Upper lobe of right lung (tissue), 1 donor: ENCODE results near the gene SPEM2. TPM values are rescaled to one million over a fixed set of nuclear protein-coding genes. Genes with fewer than 3 reads are reported as not detected.
A peak's percentile ranks its signal among the peaks of the same experiment; 100 is the strongest.

Experiments
- ATAC-seq: fragments of 200-7000 bp; cut with Tn5 transposase; one replicate; pipeline ENCODE4 v1.9.1; 2020; ENCODE audit warnings: mild to moderate bottlenecking, moderate library complexity
- DNase-seq: peaks from one replicate; pipeline ENCODE4 v3.0.0-alpha.2; 2020
- H3K27ac ChIP-seq: fragments of 200-600 bp; one replicate; pipeline ENCODE4 v1.8.0; 2022
- H3K27me3 ChIP-seq: fragments of 200-600 bp; one replicate; pipeline ENCODE4 v1.8.0; 2022; ENCODE audit warnings: mild to moderate bottlenecking
- H3K36me3 ChIP-seq: fragments of 200-600 bp; one replicate; pipeline ENCODE4 v1.8.0; 2022
- H3K4me1 ChIP-seq: fragments of 200-600 bp; one replicate; pipeline ENCODE4 v1.8.0; 2022
- H3K4me3 ChIP-seq: fragments of 200-600 bp; one replicate; pipeline ENCODE4 v1.8.0; 2022; ENCODE audit warnings: mild to moderate bottlenecking
- H3K9me3 ChIP-seq: fragments of 200-600 bp; one replicate; pipeline ENCODE4 v1.8.0; 2022
- intact Hi-C: fragments of 100-400 bp; cut with DNase I; formaldehyde crosslinking; loops from one replicate; pipeline ENCODE4 v1.11.0; 2022
- total RNA-seq: library from RNA; stranded (reverse); fragmentation: NEBNext Ultra II Directional; extraction: Animal tissue kit (Norgen Biotek cat#: 25700); gene quantifications from one replicate; pipeline ENCODE4 v1.2.1, GENCODE V29; 2021
- TF ChIP-seq, protein P1 (sequence below): fragments of 200-600 bp; IDR thresholded peaks from one replicate; pipeline ENCODE4 v1.8.0; 2022; ENCODE audit warnings: antibody characterized with exemption
- donor health status: DM: no; HTN: yes; CAD: no; lungs with severe emphysema.

SPEM2 gene
- total RNA-seq, 1 donor from 2014 or later: not detected

DNA sequence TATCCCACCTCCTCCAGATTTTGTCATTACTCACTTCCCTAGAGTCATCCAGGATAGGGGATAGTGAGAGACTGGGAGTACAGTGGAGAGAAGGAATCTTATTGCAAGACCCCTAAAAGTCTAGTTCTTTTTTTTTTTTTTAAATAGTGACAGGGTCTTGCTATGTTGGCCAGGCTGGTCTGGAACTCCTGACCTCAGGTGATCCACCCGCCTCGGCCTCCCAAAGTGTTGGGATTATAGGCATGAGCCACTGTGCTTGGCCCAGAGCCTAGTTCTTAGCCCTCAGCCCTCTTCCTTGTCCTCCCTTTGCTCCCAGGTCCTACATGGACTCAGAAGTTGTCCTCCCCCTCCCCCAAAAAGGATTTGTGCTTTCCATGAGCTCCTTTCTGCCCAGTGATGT lies 16.7 kb downstream of the SPEM2 start:
- intact Hi-C loops: no loop called here
- peaks cover 40% of the 10 kb centered on the region for H3K27me3 ChIP-seq
- no peak overlapping the region for H3K27ac ChIP-seq
- peaks cover 35% of the 10 kb centered on the region for H3K4me1 ChIP-seq
- H3K9me3 ChIP-seq: no peaks in the 10 kb centered on the region
- no peak overlapping the region for H3K4me3 ChIP-seq
- no peaks in the 10 kb centered on the region for H3K36me3 ChIP-seq
- ATAC-seq (no peak), DNase-seq (no peak)
- TF ChIP-seq, protein P1, sequence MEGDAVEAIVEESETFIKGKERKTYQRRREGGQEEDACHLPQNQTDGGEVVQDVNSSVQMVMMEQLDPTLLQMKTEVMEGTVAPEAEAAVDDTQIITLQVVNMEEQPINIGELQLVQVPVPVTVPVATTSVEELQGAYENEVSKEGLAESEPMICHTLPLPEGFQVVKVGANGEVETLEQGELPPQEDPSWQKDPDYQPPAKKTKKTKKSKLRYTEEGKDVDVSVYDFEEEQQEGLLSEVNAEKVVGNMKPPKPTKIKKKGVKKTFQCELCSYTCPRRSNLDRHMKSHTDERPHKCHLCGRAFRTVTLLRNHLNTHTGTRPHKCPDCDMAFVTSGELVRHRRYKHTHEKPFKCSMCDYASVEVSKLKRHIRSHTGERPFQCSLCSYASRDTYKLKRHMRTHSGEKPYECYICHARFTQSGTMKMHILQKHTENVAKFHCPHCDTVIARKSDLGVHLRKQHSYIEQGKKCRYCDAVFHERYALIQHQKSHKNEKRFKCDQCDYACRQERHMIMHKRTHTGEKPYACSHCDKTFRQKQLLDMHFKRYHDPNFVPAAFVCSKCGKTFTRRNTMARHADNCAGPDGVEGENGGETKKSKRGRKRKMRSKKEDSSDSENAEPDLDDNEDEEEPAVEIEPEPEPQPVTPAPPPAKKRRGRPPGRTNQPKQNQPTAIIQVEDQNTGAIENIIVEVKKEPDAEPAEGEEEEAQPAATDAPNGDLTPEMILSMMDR: no peak

DNA sequence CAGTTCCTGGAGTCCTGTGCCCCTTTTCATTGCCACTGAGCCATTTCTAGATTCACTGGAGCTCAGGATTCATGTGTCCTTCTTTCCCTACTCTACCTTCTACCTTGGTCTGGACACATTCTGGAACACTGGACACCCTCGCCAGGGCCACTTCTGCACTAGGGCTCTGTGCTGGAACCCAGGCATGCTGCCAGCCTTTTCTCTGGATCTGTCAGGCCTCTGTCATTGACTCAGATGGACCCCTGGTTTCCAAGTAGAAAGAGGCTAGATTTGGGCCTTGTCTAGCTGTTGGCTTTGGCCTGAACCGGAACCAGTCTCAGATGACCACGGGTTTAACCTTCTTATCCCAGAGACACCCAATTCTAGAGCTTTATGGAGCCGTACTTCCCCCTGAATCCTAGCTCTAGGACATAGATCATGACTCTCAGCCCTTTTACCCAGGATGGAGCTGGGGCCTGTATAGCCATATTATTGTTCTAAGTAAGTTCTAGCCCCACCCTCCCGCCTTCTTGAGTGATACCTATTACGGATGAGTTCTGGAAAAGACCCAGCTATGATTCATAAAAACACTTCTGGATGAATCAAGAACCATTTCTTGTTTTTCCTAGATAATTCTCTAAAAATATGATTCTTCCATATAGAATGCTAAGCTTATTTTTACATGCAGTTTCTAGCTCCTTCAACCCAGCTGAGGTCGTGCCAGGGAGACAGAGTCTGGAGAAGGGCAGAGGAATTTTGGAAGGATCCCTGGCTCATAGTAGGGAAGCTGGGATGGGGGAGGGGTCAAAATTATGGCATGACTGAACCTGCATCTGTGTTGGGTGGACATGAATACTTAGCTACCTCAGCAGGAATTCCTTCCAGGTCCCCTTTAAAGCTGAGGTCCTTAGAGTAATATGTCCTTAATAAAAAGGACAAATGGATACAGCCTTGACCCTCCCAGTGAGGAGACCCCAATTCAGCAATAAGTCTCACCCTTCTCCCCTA lies 18.4 kb downstream of the SPEM2 start:
- no peaks in the 10 kb centered on the region for H3K9me3 ChIP-seq
- no peak overlapping the region for H3K4me3 ChIP-seq
- peaks cover 20% of the 10 kb centered on the region for H3K4me1 ChIP-seq
- ATAC-seq: no peak
- intact Hi-C loops: no loop called here
- H3K27ac ChIP-seq: no peak overlapping the region
- H3K27me3 ChIP-seq: peaks cover 43% of the 10 kb centered on the region
- no peaks in the 10 kb centered on the region for H3K36me3 ChIP-seq
- TF ChIP-seq, protein P1: no peak
- no peak for DNase-seq

DNA sequence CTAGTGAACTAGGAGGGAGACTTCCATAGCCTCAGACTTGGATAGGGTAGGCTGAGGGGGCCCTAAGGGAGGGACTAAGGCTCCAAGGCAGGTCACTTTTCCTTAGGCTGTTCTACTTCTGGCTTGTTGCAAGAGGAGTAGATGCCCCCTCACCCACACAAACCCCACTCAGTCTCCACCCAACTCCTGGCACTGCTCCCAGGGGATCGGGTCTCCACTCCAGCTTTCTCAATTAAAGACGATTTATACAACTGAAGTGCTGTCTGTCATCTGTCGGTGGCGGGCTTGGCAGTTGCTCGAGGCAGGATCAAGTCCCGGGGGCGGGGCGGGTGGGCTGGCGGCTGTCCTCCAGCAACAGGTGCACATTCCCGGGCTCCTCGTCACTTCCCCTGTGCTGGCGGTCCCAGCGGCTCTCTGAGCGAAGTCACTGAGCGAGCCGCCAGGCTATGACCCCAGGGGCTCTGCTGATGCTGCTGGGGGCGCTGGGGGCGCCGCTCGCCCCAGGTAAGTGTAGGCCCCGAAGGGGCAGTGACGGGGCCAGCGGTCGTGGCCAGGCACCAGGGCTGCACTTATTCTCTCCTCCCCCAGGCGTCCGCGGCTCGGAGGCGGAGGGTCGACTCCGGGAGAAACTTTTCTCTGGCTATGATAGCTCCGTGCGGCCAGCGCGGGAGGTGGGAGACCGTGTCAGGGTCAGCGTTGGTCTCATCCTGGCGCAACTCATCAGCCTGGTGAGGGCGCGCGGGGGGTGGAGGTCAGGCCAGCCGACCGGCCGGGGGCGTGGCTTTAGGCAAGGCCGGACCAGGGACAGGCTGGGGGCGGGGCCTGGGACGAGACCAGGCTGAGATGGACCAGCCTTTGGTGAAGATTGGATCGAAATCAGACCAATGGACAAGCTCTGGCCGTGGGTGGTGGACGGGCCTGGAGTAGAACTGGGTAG lies 19.5 kb downstream of the SPEM2 start, which contains the start of gene CHRNB1:
Gene CHRNB1, plus strand, starts transcription at position 380 of the 937 bp plus-strand sequence. Its CDS starts 67 bp downstream, at position 447.
- intact Hi-C loops: no loop called here
- H3K4me1 ChIP-seq: peaks cover 14% of the 10 kb centered on the region
- peak; percentile 91 for DNase-seq
- peak; percentile 93 for ATAC-seq
- H3K36me3 ChIP-seq: no peaks in the 10 kb centered on the region
- peaks cover 34% of the 10 kb centered on the region for H3K27me3 ChIP-seq
- no peak within 1 kb of the TSS for H3K27ac ChIP-seq
- peak within 1 kb of the TSS; percentile 46 for H3K4me3 ChIP-seq
- H3K9me3 ChIP-seq: no peaks in the 10 kb centered on the region
- TF ChIP-seq, protein P1: peak; percentile 16

DNA sequence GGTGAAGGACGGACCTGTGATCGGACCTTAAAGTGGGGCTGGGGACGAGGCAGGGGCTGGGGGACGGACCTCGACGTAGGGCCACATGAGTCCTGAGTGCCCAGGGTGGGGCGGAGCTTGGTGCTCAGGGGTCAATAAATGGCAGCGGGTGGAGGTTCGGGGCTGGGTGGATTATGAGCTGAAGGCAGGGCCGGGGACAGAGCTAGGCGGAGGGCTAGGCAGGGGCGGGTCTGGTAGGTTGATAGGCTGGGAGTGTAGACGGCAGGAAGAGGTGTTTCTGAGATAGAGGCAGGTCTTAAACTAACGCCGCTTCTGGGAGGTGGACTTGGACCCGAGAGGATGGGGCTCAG lies 20.2 kb downstream of the SPEM2 start:
- no peaks in the 10 kb centered on the region for H3K36me3 ChIP-seq
- H3K9me3 ChIP-seq: no peaks in the 10 kb centered on the region
- peaks cover 28% of the 10 kb centered on the region for H3K27me3 ChIP-seq
- peaks cover 7% of the 10 kb centered on the region for H3K4me1 ChIP-seq
- TF ChIP-seq, protein P1: no peak
- intact Hi-C loops: no loop called here
- DNase-seq (no peak), ATAC-seq (peak; percentile 54)
- H3K4me3 ChIP-seq: peak overlapping the region; percentile 46
- H3K27ac ChIP-seq: no peak overlapping the region

DNA sequence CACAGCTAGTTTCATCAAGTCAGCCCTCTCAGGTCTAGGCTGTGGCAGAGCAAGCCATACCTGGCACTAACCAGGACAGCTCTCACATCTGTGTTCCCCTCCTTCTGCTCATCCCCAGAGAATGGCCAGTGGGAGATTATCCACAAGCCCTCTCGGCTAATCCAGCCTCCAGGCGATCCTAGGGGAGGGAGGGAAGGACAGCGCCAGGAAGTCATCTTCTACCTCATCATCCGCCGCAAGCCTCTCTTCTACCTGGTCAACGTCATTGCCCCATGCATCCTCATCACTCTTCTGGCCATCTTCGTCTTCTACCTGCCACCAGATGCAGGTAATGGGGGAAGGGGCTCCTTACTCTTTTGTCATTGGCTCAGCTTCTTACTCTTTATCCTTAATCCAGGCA lies 23.0 kb downstream of the SPEM2 start:
- ATAC-seq: no peak
- TF ChIP-seq, protein P1: no peak
- H3K27me3 ChIP-seq: peaks cover 25% of the 10 kb centered on the region
- H3K4me3 ChIP-seq: no peak overlapping the region
- H3K9me3 ChIP-seq: no peaks in the 10 kb centered on the region
- intact Hi-C loops: no loop called here
- no peak overlapping the region for H3K27ac ChIP-seq
- peaks cover 4% of the 10 kb centered on the region for H3K4me1 ChIP-seq
- DNase-seq: no peak
- no peaks in the 10 kb centered on the region for H3K36me3 ChIP-seq
